NCI-H2227 treated with DMSO at 0.1 percent for 48 hours (cell line): Measurements from ENCODE around the gene SPZ1.
"Not testable (repeated sequence)": the region's sequence is repeated elsewhere in the genome, so short reads cannot be mapped to it uniquely, and the experiment has no call there.

Source experiments
- DNase-seq: peaks from one replicate; lab custom pipeline; 2025; lab: John Stamatoyannopoulos, UW

The SPZ1 gene, protein sequence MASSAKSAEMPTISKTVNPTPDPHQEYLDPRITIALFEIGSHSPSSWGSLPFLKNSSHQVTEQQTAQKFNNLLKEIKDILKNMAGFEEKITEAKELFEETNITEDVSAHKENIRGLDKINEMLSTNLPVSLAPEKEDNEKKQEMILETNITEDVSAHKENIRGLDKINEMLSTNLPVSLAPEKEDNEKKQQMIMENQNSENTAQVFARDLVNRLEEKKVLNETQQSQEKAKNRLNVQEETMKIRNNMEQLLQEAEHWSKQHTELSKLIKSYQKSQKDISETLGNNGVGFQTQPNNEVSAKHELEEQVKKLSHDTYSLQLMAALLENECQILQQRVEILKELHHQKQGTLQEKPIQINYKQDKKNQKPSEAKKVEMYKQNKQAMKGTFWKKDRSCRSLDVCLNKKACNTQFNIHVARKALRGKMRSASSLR

DNA sequence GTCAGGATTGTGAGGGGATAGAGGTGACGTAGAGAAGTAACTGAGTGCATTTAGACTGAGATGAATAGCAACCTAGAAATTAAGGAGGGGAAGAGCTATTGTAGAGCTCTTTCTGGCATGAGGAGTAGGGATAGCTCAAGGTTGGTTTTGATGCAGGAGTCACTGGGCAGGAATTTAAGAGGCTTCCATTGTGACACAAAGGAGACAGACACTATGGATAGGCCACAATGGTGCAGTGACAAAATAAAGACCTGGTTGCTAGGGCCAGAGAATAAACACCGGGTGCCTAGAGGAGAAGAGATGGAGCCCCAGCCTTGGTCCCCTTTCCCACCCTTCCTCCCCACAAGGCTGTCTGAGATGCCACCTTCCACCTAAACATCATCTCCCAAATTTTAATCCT is at the start of gene SPZ1:
Gene SPZ1, plus strand, starts transcription at position 301 of the 400 bp plus-strand sequence. CDS start 214 bp downstream, outside the sequence.
- no peak for DNase-seq

DNA sequence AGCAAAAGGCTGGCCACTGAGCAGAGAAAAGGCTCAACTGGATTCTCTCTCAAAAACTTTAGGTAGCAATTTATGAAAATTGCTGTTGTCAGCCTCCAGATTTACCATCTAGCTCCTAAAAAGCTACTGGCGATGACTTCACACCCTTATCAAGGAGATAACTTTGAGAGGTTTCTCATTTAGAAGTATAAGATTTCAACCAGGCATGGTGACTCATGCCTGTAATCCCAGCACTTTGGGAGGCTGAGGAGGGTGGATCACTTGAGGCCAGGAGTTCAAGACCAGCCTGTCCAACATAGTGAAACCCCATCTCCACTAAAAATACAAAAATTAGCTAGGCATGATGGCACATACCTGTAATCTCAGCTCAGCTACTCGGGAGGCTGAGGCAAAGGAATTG is 49.3 kb upstream of the SPZ1 start:
- not testable (repeated sequence) for DNase-seq

DNA sequence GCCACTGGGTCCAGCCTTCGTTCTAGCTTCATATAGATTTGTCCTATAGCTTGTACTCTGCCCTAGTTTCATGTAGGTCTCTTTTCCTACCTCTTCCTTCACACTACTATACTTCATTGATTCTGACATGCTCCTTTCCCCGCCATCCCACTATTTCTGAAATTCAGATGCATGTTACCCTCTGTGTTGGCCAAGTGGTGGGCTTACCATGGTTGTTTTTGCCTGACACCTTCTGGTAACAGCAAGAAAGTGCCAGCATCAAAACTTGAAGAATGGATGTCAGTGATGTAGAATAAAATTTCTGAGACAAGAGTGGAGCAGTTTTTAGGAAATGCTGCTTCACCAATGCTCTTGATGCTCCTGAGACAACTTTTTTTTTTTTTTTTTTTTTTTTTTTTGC is 44.5 kb upstream of the SPZ1 start:
- no peak for DNase-seq

DNA sequence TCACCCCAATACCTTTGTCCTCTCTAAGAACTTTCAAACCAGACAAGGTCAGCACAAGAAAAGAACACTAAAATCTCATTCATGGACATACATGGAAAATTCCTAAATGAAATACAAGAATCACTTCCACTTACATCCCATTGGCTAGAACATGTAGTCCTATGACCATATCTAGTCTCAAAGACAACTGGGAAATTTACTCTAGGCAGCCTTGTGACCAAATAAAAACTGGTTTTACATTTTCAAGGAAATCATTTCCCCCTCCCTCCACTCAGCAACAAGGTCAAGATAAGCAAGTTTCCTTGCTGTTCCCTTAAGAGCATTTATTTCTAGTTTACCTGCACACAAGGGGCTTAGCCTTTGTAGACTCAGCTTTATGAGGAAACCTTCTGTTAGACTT is 43.6 kb upstream of the SPZ1 start:
- no peak for DNase-seq

DNA sequence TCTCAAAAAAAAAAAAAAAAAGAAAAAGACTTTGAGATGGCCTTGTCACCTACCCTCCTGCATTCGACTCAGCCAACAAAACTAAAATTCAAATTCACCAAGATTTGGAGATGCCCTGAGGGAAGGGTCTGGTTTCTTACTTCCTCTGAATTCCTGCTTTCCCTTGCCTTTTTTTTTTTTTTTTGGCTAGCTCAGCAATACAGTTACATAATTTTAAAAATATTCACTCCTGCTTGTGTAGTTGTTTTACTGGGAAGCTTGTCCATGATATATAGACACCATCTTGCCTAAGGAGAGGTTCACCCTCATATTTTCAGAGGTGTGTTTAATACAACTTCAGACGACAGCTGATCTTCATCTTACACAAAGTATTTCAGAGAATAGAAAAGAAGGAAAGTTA is 42.6 kb upstream of the SPZ1 start:
- DNase-seq = no peak

DNA sequence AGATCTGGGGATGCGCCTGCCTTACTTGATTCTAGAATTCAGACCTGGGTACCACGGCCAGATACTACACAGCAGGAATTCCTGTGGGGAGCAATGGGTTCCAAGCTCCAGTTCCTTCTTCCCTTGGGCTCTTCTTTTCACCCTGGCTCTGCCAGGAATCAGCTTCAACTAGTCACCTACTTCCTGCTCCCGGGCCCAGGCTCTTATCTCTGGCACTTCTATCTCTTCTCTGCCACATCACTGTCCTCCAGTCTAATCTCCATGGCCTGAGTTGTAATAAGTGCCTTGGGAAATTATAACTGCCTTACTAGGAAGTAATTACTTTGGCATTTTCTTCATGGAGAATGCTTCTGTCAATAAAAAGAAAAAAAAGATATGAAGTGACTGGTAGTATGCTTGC is 37.7 kb upstream of the SPZ1 start:
- no peak for DNase-seq

DNA sequence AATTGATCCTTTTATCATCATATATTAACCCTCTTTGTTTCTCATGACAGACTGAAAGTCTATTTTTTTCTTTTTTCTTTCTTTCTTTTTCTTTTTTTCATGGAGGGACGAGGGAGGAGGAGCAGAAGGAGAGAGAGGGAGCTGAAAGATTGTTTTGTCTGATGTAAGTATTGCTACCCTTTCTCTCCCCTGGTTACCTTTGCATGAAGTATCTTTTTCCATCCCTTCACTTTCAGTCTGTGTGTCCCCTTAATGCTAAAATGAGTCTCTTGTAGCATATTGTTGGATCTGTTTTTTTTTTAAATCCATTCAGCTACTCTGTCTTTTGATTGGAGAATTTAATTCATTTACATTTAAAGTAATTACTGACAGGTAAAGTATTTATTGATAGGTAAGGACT is 36.4 kb upstream of the SPZ1 start:
- no peak for DNase-seq

DNA sequence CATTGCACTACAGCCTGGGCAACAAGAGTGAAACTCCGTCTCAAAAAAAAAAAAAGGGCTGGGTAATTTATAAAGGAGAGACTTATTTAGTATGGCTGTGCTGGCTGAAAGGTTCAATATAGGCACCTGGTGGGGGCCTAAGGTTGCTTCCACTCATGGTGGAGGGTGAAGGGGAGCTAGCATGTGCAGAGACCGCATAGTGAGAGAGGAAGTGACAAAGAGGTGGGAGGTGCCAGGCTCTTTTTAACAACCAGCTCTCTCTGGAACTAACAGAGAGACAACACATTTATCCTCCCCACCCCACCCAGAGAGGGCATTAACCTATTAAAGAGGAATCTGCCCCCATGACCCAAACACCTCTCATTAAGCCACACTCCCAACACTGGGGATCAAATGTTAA is 35.1 kb upstream of the SPZ1 start:
- DNase-seq = no peak

DNA sequence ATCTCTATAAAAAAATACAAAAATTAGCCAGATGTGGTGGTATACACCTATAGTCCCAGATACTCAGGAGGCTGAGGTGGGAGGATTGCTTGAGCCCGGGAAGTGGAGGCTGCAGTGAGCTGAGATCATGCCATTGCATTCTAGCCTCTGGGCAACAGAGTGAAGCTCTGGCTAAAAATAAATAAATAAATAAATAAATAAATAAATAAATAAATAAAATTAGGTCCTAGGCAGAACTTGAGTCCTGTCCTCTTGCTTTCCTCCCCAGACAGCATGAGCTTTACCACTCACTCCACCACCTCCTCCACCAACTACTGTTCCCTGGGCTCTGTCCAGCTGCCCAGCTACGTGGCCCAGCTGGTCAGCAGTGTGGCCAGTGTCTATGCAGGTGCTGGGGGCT is 31.6 kb upstream of the SPZ1 start:
- no peak for DNase-seq

DNA sequence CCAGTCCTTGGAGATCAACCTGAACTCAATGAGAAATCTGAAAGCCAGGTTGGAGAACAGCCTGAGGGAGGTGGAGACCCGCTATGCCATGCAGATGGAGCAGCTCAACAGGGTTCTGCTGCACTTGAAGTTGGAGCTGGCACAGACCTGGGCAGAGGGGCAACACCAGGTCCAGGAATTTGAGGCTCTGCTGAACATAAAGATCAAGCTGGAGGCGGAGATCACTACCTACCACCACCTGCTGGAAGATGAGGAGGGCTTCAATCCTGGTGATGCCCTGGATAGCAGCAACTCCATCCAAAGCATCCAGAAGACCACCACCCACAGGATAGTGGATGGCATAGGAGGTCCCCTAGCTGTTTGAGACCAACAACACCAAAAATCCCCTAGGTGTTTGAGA is 30.5 kb upstream of the SPZ1 start:
- DNase-seq = no peak

DNA sequence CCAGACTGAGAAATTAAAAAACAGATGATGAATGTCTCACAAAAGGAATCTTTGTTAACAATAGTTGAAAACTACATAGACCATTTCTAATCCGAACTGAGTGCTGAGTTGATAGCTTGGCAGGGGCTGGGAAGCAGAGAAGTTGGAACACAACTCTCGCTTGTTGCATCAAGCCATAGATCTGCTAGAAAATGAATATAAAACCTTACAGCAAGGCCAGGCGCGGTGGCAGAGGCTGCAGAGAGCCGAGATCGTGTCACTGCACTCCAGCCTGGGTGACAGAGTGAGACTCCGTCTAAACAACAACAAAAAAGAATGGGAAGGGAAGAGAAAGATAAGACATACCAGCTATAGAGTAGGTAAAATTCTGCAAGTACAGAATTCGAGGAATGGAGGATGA is 28.0 kb upstream of the SPZ1 start:
- DNase-seq = no peak

DNA sequence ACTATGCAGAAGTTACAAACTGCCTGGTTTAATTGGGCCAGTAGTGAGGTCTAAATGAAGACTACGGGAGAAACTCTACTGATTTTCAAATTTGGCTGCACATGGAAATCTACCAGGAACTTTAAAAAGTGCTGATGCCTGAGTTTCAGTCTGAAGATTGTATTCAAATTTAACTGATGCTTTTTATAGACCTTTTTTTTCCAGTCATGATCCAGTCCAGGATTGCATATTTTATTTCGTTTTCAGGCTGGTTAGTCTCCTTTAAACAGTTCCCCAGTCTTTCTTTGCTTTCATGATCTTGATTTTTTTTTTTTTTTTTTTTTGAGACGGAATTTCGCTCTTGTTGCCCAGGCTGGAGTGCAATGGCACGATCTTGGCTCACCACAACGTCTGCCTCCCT is 23.7 kb upstream of the SPZ1 start:
- no peak for DNase-seq

DNA sequence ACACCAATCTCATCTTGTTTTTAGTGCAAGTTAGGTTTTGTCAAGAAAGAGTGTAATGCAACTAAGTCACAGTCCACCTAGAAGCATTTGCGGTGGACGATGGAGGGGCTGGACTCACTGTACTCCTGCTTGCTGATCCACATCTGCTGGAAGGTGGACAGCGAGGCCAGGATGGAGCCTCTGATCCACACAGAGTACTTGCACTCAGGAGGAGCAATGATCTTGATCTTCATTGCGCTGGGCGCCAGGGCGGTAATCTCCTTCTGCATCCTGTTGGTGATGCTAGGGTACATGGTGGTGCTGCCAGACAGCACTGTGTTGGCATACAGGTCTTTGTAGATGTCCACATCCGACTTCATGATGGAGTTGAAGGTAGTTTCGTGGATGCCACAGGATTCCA is 20.2 kb upstream of the SPZ1 start:
- DNase-seq = no peak

DNA sequence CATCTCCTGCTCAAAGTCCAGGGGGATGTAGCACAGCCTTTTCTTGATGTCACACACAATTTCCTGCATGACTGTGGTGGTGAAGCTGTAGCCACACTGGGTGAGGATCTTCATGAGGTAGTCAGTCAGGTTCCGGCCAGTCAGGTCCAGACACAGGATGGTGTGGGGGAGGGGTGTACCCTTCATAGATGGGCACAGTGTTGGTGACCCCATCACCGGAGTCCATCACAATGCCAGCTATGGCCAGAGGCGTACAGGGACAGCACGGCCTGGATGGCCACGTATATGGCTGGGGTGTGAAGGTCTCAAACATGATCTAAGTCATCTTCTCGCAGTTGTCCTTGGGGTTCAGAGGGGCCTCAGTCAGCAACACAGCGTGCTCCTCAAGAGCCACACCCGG is 19.7 kb upstream of the SPZ1 start:
- DNase-seq = no peak

DNA sequence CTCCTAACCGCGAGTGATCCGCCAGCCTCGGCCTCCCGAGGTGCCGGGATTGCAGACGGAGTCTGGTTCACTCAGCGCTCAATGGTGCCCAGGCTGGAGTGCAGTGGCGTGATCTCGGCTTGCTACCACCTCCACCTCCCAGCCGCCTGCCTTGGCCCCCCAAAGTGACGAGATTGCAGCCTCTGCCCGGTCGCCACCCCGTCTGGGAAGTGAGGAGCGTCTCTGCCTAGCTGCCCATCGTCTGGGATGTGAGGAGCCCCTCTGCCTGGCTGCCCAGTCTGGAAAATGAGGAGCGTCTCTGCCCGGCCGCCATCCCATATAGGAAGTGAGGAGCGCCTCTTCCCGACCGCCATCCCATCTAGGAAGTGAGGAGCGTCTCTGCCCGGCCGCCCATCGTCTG is 19.0 kb upstream of the SPZ1 start:
- not testable (repeated sequence) for DNase-seq

DNA sequence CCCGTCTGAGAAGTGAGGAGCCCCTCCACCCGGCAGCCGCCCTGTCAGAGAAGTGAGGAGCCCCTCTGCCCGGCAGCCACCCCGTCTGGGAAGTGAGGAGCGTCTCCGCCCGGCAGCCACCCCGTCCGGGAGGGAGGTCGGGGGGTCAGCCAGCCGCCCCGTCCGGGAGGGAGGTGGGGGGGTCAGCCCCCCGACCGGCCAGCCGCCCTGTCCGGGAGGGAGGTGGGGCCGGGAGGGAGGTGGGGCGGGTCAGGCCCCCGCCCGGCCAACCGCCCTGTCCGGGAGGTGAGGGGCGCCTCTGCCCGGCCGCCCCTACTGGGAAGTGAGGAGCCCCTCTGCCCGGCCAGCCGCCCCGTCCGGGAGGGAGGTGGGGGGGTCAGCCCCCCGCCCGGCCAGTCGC is 18.5 kb upstream of the SPZ1 start:
- DNase-seq = not testable (repeated sequence)

DNA sequence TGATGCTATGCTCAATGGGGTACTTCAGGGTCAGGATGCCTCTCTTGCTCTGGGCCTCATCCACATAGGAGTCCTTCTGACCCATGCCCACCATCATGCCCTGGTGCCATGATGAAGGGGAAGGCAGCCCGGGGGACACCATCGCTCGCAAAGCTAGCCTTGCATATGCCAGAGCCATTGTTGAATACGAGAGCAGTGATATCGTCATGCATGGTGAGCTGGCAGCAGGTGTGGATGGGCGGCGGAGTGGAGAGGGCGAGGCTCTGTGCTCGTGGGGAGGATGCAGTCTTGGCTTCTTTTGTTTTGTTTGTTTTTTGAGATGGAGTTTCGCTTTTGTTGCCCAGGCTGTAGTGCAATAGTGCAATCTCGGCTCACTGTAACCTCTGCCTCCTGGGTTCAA is 17.2 kb upstream of the SPZ1 start:
- no peak for DNase-seq

DNA sequence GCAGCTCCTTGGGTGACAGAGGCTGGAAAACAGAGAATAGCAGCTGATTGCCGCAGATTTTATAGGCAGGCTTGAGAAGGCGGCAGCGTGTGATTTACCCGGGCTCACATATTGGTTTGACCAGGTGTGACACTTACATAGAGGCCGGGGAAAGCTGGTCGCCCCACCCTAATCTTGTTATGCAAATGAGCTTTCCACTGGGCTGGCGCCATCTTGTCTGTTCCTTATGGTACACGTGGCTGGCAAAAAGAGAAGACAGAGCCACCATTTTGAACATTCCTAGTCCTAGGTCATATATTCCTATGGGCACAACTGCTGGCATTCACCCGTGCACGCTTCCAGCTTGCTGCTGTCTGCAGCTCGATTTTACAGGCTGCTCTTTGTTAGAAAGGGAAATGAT is 11.3 kb upstream of the SPZ1 start:
- no peak for DNase-seq

DNA sequence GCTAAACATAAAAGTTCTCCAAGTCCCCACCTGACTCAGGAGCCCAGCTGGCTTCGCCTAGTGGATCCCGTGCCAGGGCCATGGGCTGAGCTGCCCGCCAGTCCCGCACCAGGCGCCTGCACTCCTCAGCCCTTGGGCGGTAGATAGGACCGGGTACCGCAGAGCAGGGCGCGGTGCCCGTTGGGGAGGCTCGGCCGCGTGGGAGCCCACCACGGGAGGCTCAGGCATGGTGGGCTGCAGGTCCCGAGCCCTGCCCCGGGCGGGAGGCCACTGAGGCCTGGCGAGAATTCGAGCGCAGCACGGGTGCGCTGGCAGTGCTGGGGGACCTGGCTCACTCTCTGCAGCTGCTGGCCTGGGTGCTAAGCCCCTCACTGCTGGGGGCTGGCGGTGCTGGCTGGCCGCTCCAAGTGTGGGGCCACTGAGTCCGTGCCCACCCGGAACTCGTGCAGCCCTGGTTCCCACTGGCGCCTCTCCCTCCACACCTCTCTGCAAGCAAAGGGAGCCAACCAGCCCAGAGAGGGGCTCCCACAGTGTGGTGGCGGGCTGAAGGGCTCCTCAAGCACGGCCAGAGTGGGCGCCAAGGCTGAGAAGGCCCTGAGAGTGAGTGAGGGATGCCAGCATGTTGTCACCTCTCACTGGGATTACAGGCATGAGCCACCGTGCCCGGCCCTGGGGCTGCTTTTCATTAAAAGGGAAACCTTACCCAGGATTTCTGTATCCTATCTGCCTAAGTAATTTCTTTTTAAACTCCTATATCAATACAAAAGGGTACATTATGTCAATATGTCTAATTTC is 9.7 kb upstream of the SPZ1 start:
- no peak for DNase-seq

DNA sequence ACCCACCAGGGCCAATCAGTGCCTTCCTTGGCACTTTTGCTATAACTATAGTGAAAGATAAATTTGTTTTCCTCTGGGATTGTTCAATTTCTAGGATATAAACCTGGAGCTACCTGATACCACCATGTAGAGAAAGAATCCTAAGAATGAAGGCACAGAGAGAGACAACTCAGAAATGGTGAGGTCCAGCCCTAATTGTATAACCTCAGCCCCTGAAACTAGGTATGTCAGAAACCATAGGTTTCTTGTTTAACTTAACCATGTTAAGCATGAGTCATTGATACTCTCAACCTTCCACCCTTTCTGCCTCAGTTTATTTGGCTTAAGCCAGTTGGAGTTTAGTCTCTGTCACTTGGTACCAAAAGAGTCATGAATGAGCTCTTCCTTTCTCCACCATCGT is 4.6 kb upstream of the SPZ1 start:
- no peak for DNase-seq

DNA sequence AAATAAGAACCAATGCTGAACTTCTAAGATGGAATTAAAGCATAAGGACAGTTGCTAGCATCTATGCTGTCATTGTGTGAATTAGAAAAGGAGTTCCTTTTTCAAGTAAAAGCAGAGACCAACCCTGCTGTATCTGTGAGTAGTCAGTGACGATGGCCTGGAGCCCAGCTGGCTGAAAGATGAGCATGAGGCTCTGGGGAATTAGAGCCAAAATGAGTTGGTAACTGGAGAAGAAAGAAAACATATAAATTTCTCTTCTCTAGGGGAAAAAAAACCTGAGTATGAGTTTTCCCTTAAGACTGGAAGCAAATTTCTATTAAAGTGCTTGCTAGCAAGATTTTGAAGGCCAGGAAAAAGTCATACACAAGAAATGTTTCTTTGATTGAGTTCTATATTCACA is 1.6 kb upstream of the SPZ1 start:
- no peak for DNase-seq

DNA sequence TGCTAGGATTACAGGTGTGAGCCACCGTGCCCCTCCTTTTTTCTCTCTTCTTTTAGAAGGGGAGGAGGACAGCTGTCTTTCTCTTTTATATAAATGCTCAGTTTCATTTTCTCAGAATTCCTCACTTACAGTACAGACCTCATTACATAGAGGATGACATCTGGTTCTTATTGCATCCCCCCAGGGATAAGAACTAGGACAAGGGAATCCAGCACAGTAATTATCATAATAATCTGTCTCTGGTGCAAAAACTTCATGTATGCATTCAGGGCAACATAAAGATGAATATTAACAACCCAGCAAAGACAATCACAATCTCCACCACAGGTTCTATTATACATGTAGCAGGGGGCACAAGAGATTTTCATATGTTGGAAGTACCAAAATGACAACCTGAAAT is 5.1 kb downstream of the SPZ1 start:
- no peak for DNase-seq

DNA sequence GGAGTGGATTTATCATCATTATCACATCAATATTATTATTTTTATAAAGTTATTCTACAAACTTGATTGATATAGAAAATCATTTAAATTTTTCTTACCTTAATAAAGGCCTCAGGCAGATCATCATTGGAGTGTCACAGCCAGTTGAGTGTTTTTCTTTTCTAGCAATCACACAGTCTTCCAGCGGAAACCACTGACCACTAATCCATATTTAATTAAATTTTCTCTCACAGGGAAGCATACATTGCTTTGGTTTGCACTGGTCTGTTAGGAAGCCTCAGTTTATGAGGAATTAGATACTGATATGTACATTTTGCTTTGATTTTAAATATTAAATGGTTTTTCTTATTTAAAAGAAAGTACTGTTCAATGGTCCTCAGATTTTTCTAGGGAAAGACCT is 6.7 kb downstream of the SPZ1 start:
- DNase-seq = no peak

DNA sequence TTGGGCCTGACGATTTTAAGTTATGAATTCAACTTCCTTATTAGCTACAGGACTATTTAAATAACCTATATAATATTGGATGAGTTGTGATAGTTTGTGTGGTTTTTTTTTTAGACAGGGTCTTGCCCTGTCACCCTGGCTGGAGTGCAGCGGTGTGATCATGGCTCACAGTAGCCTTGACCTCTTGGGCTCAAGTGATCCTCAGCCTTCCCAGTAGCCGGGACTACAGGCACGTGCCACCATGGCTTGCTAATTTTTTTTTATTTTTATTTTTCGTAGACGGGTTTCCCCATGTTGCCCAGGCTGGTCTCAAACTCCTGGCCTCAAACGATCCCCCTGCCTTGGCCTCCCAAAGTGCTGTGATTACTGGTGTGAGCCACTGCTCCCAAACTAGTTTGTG is 17.6 kb downstream of the SPZ1 start:
- no peak for DNase-seq
